ENCODE measurements around the gene TCEA2. TPM values are rescaled to one million over a fixed set of nuclear protein-coding genes. Genes with fewer than 3 reads are reported as not detected.

TCEA2 gene
- total and polyA plus RNA-seq, 4 experiments from 2014 or later: 24.6 to 45.9 (median 35.6) TPM

- DNase-seq: no peak
- Histone ChIP-seq H3K4me1 (ENCODE audit: insufficient read depth, low read length) (peaks cover 28% of the 10 kb centered on the region), H3K27me3 (ENCODE audit: insufficient read depth, low read length) (no peaks in the 10 kb centered on the region), H3K36me3 (ENCODE audit: insufficient read depth, low read length) (peaks cover 29% of the 10 kb centered on the region), H3K9me3 (ENCODE audit: control insufficient read depth in 1 of 2, low read length in 2 of 2) (no peaks in the 10 kb centered on the region), H3K4me3 (ENCODE audit: low read length in 2 of 2) (no peak overlapping the region), H3K27ac (ENCODE audit: low read depth, low read length) (no peak overlapping the region)
- intact Hi-C loops (cut with micrococcal nuclease): no loop called here
- H3K4me3 Mint-ChIP-seq: no peak overlapping the region
- ChIA-PET CTCF (ENCODE audit: partially characterized antibody) (no interaction called here), POLR2A (ENCODE audit: partially characterized antibody) (interaction anchor here (1.5 kb wide), 1 partner anchor 10 kb away, joined by 3 read pairs; no protein-coding TSS in a partner anchor)
- peaks cover 0 to 24% (median 14%) of the 10 kb centered on the region in 4 donors for H3K4me1 Mint-ChIP-seq
- peaks cover 0 to 32% of the 10 kb centered on the region in 2 donors for H3K36me3 Mint-ChIP-seq
- H3K9me3 Mint-ChIP-seq: no peaks in the 10 kb centered on the region
- no peaks in the 10 kb centered on the region for H3K27me3 Mint-ChIP-seq
- peak overlapping the region in 1 of 7 donors; percentile 21 for H3K27ac Mint-ChIP-seq
Observed at GRCh38 chr20:64074184-64074789, 11.3 kb downstream of the TCEA2 start.

- Histone ChIP-seq H3K4me3 (ENCODE audit: low read length in 2 of 2) (no peak overlapping the region), H3K27me3 (ENCODE audit: insufficient read depth, low read length) (no peaks in the 10 kb centered on the region), H3K27ac (ENCODE audit: low read depth, low read length) (no peak overlapping the region), H3K36me3 (ENCODE audit: insufficient read depth, low read length) (peaks cover 29% of the 10 kb centered on the region), H3K9me3 (ENCODE audit: control insufficient read depth in 1 of 2, low read length in 2 of 2) (no peaks in the 10 kb centered on the region), H3K4me1 (ENCODE audit: insufficient read depth, low read length) (peaks cover 23% of the 10 kb centered on the region)
- POLR2A ChIA-PET (ENCODE audit: partially characterized antibody): interaction anchor here (3.5 kb wide), 1 partner anchor 9 kb away, joined by 27 read pairs; no protein-coding TSS in a partner anchor
- intact Hi-C loops (cut with micrococcal nuclease): no loop called here
- DNase-seq: no peak
- no peaks in the 10 kb centered on the region for H3K9me3 Mint-ChIP-seq
- H3K27ac Mint-ChIP-seq: peak overlapping the region in 1 of 7 donors; percentile 57
- H3K27me3 Mint-ChIP-seq: no peaks in the 10 kb centered on the region
- H3K4me3 Mint-ChIP-seq: no peak overlapping the region
- peaks cover 0 to 24% (median 13%) of the 10 kb centered on the region in 4 donors for H3K4me1 Mint-ChIP-seq
- peaks cover 0 to 32% of the 10 kb centered on the region in 2 donors for H3K36me3 Mint-ChIP-seq
- CTCF ChIA-PET (ENCODE audit: partially characterized antibody): interaction anchor here (4.0 kb wide), 1 partner anchor 36 kb away, joined by 22 read pairs; no protein-coding TSS in a partner anchor
Observed at GRCh38 chr20:64074963-64075362, 12.0 kb downstream of the TCEA2 start.

DNA sequence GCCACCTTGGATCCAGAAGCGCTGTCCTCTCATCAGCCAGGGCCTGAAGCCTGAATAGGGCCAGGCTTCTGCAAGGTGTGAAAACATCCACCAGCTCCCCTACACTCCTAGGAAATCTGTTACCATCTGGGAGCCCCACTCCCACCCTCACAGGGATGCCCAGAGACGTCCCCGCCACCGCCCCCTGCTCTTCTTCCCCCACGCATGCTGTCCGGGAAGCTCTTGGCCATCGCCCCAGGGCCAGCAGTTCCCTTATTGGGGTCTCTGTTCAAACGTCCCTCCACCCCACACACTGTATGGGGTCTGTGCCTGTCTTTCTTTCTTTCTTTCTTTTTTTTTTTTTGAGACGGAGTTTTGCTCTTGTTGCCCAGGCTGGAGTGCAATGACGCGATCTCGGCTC is 12.6 kb downstream of the TCEA2 start:
- no peaks in the 10 kb centered on the region for H3K9me3 Mint-ChIP-seq
- POLR2A ChIA-PET (ENCODE audit: partially characterized antibody): interaction anchor here (0.7 to 3.5 kb wide), 2 partner anchors 10 to 173 kb away, joined by 4 to 27 read pairs; no protein-coding TSS in a partner anchor
- no peak for DNase-seq
- CTCF ChIA-PET (ENCODE audit: partially characterized antibody): interaction anchor here (4.0 kb wide), 1 partner anchor 36 kb away, joined by 22 read pairs; no protein-coding TSS in a partner anchor
- peak overlapping the region in 3 of 7 donors; percentile 22 to 57 (median 29) for H3K27ac Mint-ChIP-seq
- Histone ChIP-seq H3K27ac (ENCODE audit: low read depth, low read length) (no peak overlapping the region), H3K9me3 (ENCODE audit: control insufficient read depth in 1 of 2, low read length in 2 of 2) (no peaks in the 10 kb centered on the region), H3K27me3 (ENCODE audit: insufficient read depth, low read length) (no peaks in the 10 kb centered on the region), H3K36me3 (ENCODE audit: insufficient read depth, low read length) (peaks cover 29% of the 10 kb centered on the region), H3K4me1 (ENCODE audit: insufficient read depth, low read length) (peaks cover 25% of the 10 kb centered on the region), H3K4me3 (ENCODE audit: low read length in 2 of 2) (no peak overlapping the region)
- peak overlapping the region in 4 of 8 donors; percentile 4 to 57 (median 27) for H3K4me3 Mint-ChIP-seq
- H3K36me3 Mint-ChIP-seq: peaks cover 0 to 32% of the 10 kb centered on the region in 2 donors
- H3K27me3 Mint-ChIP-seq: no peaks in the 10 kb centered on the region
- intact Hi-C loops (cut with micrococcal nuclease): no loop called here
- H3K4me1 Mint-ChIP-seq: peaks cover 2 to 30% (median 19%) of the 10 kb centered on the region in 4 donors

GRCh38 chr20:64076061-64076997 is 13.3 kb downstream of the TCEA2 start:
- Histone ChIP-seq H3K4me1 (ENCODE audit: insufficient read depth, low read length) (peaks cover 28% of the 10 kb centered on the region), H3K36me3 (ENCODE audit: insufficient read depth, low read length) (peaks cover 29% of the 10 kb centered on the region), H3K4me3 (ENCODE audit: low read length in 2 of 2) (no peak overlapping the region), H3K27me3 (ENCODE audit: insufficient read depth, low read length) (no peaks in the 10 kb centered on the region), H3K27ac (ENCODE audit: low read depth, low read length) (peak overlapping the region; percentile 74), H3K9me3 (ENCODE audit: control insufficient read depth in 1 of 2, low read length in 2 of 2) (no peaks in the 10 kb centered on the region)
- CTCF ChIA-PET (ENCODE audit: partially characterized antibody): interaction anchor here (1.1 to 4.0 kb wide), 2 partner anchors 19 to 37 kb away, joined by 3 to 22 read pairs; no protein-coding TSS in a partner anchor
- no peaks in the 10 kb centered on the region for H3K9me3 Mint-ChIP-seq
- peak overlapping the region in 5 of 8 donors; percentile 20 to 94 (median 57) for H3K4me3 Mint-ChIP-seq
- peaks cover 0 to 32% of the 10 kb centered on the region in 2 donors for H3K36me3 Mint-ChIP-seq
- POLR2A ChIA-PET (ENCODE audit: partially characterized antibody): interaction anchor here (0.6 to 3.5 kb wide), 6 partner anchors 11 to 209 kb away, joined by 3 to 27 read pairs (median 11); partner anchors contain the start of genes PRPF6 and SAMD10
- peaks cover 4 to 37% (median 22%) of the 10 kb centered on the region in 4 donors for H3K4me1 Mint-ChIP-seq
- intact Hi-C loops (cut with micrococcal nuclease): no loop called here
- no peak for DNase-seq
- peak overlapping the region in 5 of 7 donors; percentile 23 to 94 (median 57) for H3K27ac Mint-ChIP-seq
- H3K27me3 Mint-ChIP-seq: no peaks in the 10 kb centered on the region

GRCh38 chr20:64077094-64077493 is 14.1 kb downstream of the TCEA2 start:
- no peaks in the 10 kb centered on the region for H3K27me3 Mint-ChIP-seq
- H3K4me3 Mint-ChIP-seq: peak overlapping the region; percentile 86 to 95 (median 90)
- Histone ChIP-seq H3K27me3 (ENCODE audit: insufficient read depth, low read length) (no peaks in the 10 kb centered on the region), H3K4me3 (ENCODE audit: low read length in 2 of 2) (peak overlapping the region; percentile 73 to 97), H3K4me1 (ENCODE audit: insufficient read depth, low read length) (peaks cover 29% of the 10 kb centered on the region), H3K9me3 (ENCODE audit: control insufficient read depth in 1 of 2, low read length in 2 of 2) (no peaks in the 10 kb centered on the region), H3K27ac (ENCODE audit: low read depth, low read length) (peak overlapping the region; percentile 74), H3K36me3 (ENCODE audit: insufficient read depth, low read length) (peaks cover 29% of the 10 kb centered on the region)
- peaks cover 0 to 31% of the 10 kb centered on the region in 2 donors for H3K36me3 Mint-ChIP-seq
- H3K4me1 Mint-ChIP-seq: peaks cover 5 to 45% (median 26%) of the 10 kb centered on the region in 4 donors
- ChIA-PET POLR2A (ENCODE audit: partially characterized antibody) (interaction anchor here (0.6 to 3.5 kb wide), 8 partner anchors 9 to 210 kb away, joined by 3 to 29 read pairs (median 14); partner anchors contain the start of genes PRPF6, SAMD10 and TCEA2), CTCF (ENCODE audit: partially characterized antibody) (interaction anchor here (1.1 to 4.0 kb wide), 3 partner anchors 20 to 44 kb away, joined by 3 to 22 read pairs (median 5); no protein-coding TSS in a partner anchor)
- peak in 1 of 5 donors; percentile 51 for DNase-seq
- peak overlapping the region in 6 of 7 donors; percentile 42 to 94 (median 73) for H3K27ac Mint-ChIP-seq
- no peaks in the 10 kb centered on the region for H3K9me3 Mint-ChIP-seq
- intact Hi-C loops (cut with micrococcal nuclease): no loop called here

GRCh38 chr20:64077541-64077875 is 14.5 kb downstream of the TCEA2 start:
- intact Hi-C loops (cut with micrococcal nuclease): no loop called here
- CTCF ChIA-PET (ENCODE audit: partially characterized antibody): interaction anchor here (0.9 to 4.0 kb wide), 5 partner anchors 8 to 98 kb away, joined by 3 to 22 read pairs (median 5); partner anchors contain the start of gene SAMD10

More at GRCh38 chr20:64077541-64077875, 14.5 kb downstream of the TCEA2 start:
- H3K27ac ChIP-seq (ENCODE audit: low read depth, low read length): peak overlapping the region; percentile 74
- H3K27me3 ChIP-seq (ENCODE audit: insufficient read depth, low read length): no peaks in the 10 kb centered on the region
- peak overlapping the region; percentile 69 to 94 (median 90) for H3K27ac Mint-ChIP-seq
- peaks cover 0 to 28% of the 10 kb centered on the region in 2 donors for H3K36me3 Mint-ChIP-seq
- peaks cover 33% of the 10 kb centered on the region for H3K4me1 ChIP-seq (ENCODE audit: insufficient read depth, low read length)
- H3K9me3 ChIP-seq (ENCODE audit: control insufficient read depth in 1 of 2, low read length in 2 of 2): no peaks in the 10 kb centered on the region
- H3K4me3 Mint-ChIP-seq: peak overlapping the region; percentile 86 to 95 (median 90)
- H3K36me3 ChIP-seq (ENCODE audit: insufficient read depth, low read length): peaks cover 29% of the 10 kb centered on the region
- H3K9me3 Mint-ChIP-seq: no peaks in the 10 kb centered on the region
- H3K4me1 Mint-ChIP-seq: peaks cover 6 to 49% (median 28%) of the 10 kb centered on the region in 4 donors
- POLR2A ChIA-PET (ENCODE audit: partially characterized antibody): interaction anchor here (0.7 to 3.5 kb wide), 11 partner anchors 9 to 557 kb away, joined by 3 to 29 read pairs (median 12); partner anchors contain the start of genes LIME1, PCMTD2, PPDPF and PRPF6
- peak overlapping the region; percentile 73 to 97 for H3K4me3 ChIP-seq (ENCODE audit: low read length in 2 of 2)
- no peaks in the 10 kb centered on the region for H3K27me3 Mint-ChIP-seq
- no peak for DNase-seq
